H9 (cell line): Measurements from ENCODE around the gene HMGCL. TPM values are rescaled to one million over a fixed set of nuclear protein-coding genes. Genes with fewer than 3 reads are reported as not detected.

Experiments used
- DNase-seq: peaks from one replicate; pipeline ENCODE4 v3.0.0-alpha.2; 2017
- H2AFZ ChIP-seq: one replicate; pipeline ENCODE4 v1.6.1; 2013; ENCODE audit warnings: mild to moderate bottlenecking, low read length, control low read depth, moderate library complexity
- H2AK5ac ChIP-seq: 2 replicates; pipeline ENCODE4 v1.6.1; 2013; ENCODE audit warnings: low read length, control low read depth, mixed read lengths; ENCODE audit not compliant: insufficient read length
- H2BK120ac ChIP-seq: one replicate; pipeline ENCODE4 v1.6.1; 2013; ENCODE audit warnings: low read depth, mild to moderate bottlenecking, low read length, control low read depth, inconsistent platforms; ENCODE audit not compliant: poor library complexity, severe bottlenecking
- H2BK12ac ChIP-seq: 2 replicates; pipeline ENCODE4 v1.6.1; 2013; ENCODE audit warnings: low read length, control low read depth, mixed read lengths, low read depth; ENCODE audit not compliant: insufficient read length
- H2BK15ac ChIP-seq: 2 replicates; pipeline ENCODE4 v1.6.1; 2013; ENCODE audit warnings: low read depth, low read length, control low read depth
- H2BK20ac ChIP-seq: one replicate; pipeline ENCODE4 v1.6.1; 2013; ENCODE audit warnings: low read depth, mild to moderate bottlenecking, low read length, control low read depth, inconsistent platforms; ENCODE audit not compliant: poor library complexity, severe bottlenecking
- H2BK5ac ChIP-seq: 2 replicates; pipeline ENCODE4 v1.6.1; 2013; ENCODE audit warnings: low read length, control low read depth, mixed read lengths; ENCODE audit not compliant: insufficient read length
- H3K14ac ChIP-seq: 2 replicates; pipeline ENCODE4 v1.6.1; 2013; ENCODE audit warnings: low read length, control low read depth; ENCODE audit not compliant: insufficient read depth
- H3K18ac ChIP-seq: 2 replicates; pipeline ENCODE4 v1.6.1; 2013; ENCODE audit warnings: low read depth, mild to moderate bottlenecking, mixed read lengths, low read length, control low read depth; ENCODE audit not compliant: insufficient read length
- H3K23ac ChIP-seq: 2 replicates; pipeline ENCODE4 v1.6.1; 2013; ENCODE audit warnings: low read length, control low read depth, mixed read lengths, low read depth; ENCODE audit not compliant: insufficient read length
- H3K23me2 ChIP-seq: 2 replicates; pipeline ENCODE4 v1.6.1; 2013; ENCODE audit warnings: low read depth, mild to moderate bottlenecking, mixed read lengths, low read length, control low read depth; ENCODE audit not compliant: insufficient read length, poor library complexity, severe bottlenecking
- H3K27ac ChIP-seq: 2 replicates; pipeline ENCODE4 v1.5.1; 2013; ENCODE audit warnings: low read length, control low read depth, mixed read lengths, low read depth; ENCODE audit not compliant: insufficient read length
- H3K27me3 ChIP-seq: 2 replicates; pipeline ENCODE4 v1.6.1; 2013; ENCODE audit warnings: low read length, control low read depth, inconsistent platforms; ENCODE audit not compliant: insufficient read depth
- H3K4ac ChIP-seq: 2 replicates; pipeline ENCODE4 v1.6.1; 2013; ENCODE audit warnings: low read depth, mild to moderate bottlenecking, control low read depth, inconsistent platforms, low read length, moderate library complexity
- H3K4me1 ChIP-seq: 2 replicates; pipeline ENCODE4 v1.6.1; 2013; ENCODE audit warnings: low read length, control low read depth, inconsistent platforms; ENCODE audit not compliant: insufficient read depth
- H3K4me2 ChIP-seq: 2 replicates; pipeline ENCODE4 v1.6.1; 2013; ENCODE audit warnings: low read length, control low read depth, mixed read lengths; ENCODE audit not compliant: insufficient read length, insufficient read depth
- H3K56ac ChIP-seq: 2 replicates; pipeline ENCODE4 v1.6.1; 2013; ENCODE audit warnings: low read depth, mild to moderate bottlenecking, mixed read lengths, low read length, control low read depth; ENCODE audit not compliant: insufficient read length
- H3K79me1 ChIP-seq: 2 replicates; pipeline ENCODE4 v1.6.1; 2013; ENCODE audit warnings: low read depth, mild to moderate bottlenecking, moderate library complexity, low read length, control low read depth, inconsistent platforms; ENCODE audit not compliant: insufficient read depth, poor library complexity, severe bottlenecking
- H3K79me2 ChIP-seq: 2 replicates; pipeline ENCODE4 v1.6.1; 2013; ENCODE audit warnings: low read length, control low read depth, inconsistent platforms; ENCODE audit not compliant: insufficient read depth
- H3K9ac ChIP-seq: 2 replicates; pipeline ENCODE4 v1.6.1; 2013; ENCODE audit warnings: low read length, control low read depth, mixed read lengths; ENCODE audit not compliant: insufficient read length; ENCODE audit errors: extremely low read depth
- H3K9me3 ChIP-seq: one replicate; pipeline ENCODE4 v1.6.1; 2013; ENCODE audit warnings: low read depth, low read length, inconsistent platforms; ENCODE audit not compliant: control insufficient read depth
- H3T11ph ChIP-seq: one replicate; pipeline ENCODE4 v1.6.1; 2013; ENCODE audit warnings: mild to moderate bottlenecking, low read length, control low read depth, inconsistent platforms
- H4K20me1 ChIP-seq: one replicate; pipeline ENCODE4 v1.6.1; 2013; ENCODE audit not compliant: control insufficient read depth, insufficient read length, insufficient read depth
- H4K5ac ChIP-seq: 2 replicates; pipeline ENCODE4 v1.6.1; 2013; ENCODE audit warnings: low read depth, mild to moderate bottlenecking, mixed read lengths, low read length, control low read depth; ENCODE audit not compliant: insufficient read length
- H4K8ac ChIP-seq: replicated peaks from 2 replicates; pipeline ENCODE4 v1.6.1; 2013; ENCODE audit warnings: low read length, control low read depth, mixed read lengths, low read depth; ENCODE audit not compliant: insufficient read length
- H4K91ac ChIP-seq: 2 replicates; pipeline ENCODE4 v1.6.1; 2013; ENCODE audit warnings: low read depth, mild to moderate bottlenecking, moderate library complexity, mixed read lengths, low read length, control low read depth; ENCODE audit not compliant: insufficient read length
- H3K27ac Mint-ChIP-seq, 3 experiments: 2 replicates in 2 of 3; 3 replicates in 1 of 3; pipeline ENCODE4 v1.8.0; 2020 to 2021; ENCODE audit warnings: mixed read lengths in 3 of 3, mild to moderate bottlenecking in 1 of 3, moderate library complexity in 1 of 3
- H3K27me3 Mint-ChIP-seq: 2 replicates; pipeline ENCODE4 v1.8.0; 2021; ENCODE audit warnings: low read depth, mild to moderate bottlenecking, moderate library complexity, mixed read lengths
- H3K36me3 Mint-ChIP-seq, 3 experiments: 2 replicates in 2 of 3; 3 replicates in 1 of 3; pipeline ENCODE4 v1.8.0; 2020 to 2021; ENCODE audit warnings: low read depth in 3 of 3, mixed read lengths in 3 of 3; ENCODE audit not compliant: insufficient read depth in 1 of 3
- H3K4me1 Mint-ChIP-seq, 2 experiments: 2 replicates each; pipeline ENCODE4 v1.8.0; 2020; ENCODE audit warnings: mixed read lengths in 2 of 2
- H3K4me3 Mint-ChIP-seq, 2 experiments: 2 replicates in 1 of 2; 3 replicates in 1 of 2; pipeline ENCODE4 v1.8.0; 2020 to 2021; ENCODE audit warnings: mild to moderate bottlenecking in 2 of 2, mixed read lengths in 2 of 2, moderate library complexity in 1 of 2
- H3K9me3 Mint-ChIP-seq, 2 experiments: 2 replicates in 1 of 2; 3 replicates in 1 of 2; pipeline ENCODE4 v1.8.0; 2020; ENCODE audit warnings: mild to moderate bottlenecking in 2 of 2, mixed read lengths in 2 of 2, moderate library complexity in 1 of 2
- CTCF ChIP-seq: fragments of 200-600 bp; sonication (generic); conservative IDR thresholded peaks from 3 replicates; pipeline ENCODE4 v1.8.0; 2021; ENCODE audit warnings: antibody characterized with exemption, mild to moderate bottlenecking
- WGBS: extraction: QIAGEN DNeasy Blood & Tissue Kit; methylation state at CpG from one replicate; pipeline ENCODE4 v1.1.7; 2013; ENCODE audit warnings: missing lambda C conversion rate, low lambda C conversion rate, mixed read lengths; ENCODE audit not compliant: insufficient read length; ENCODE audit errors: extremely low coverage; 5-methylcytosine and 5-hydroxymethylcytosine counted together
- total RNA-seq: library from RNA; stranded (reverse); gene quantifications from 2 replicates; pipeline ENCODE4 v1.2.1, GENCODE V29; 2021

The HMGCL gene
- total RNA-seq, 1 experiment from 2014 or later, result 15.9 TPM

- Histone ChIP-seq H3K9ac (peak overlapping the region; percentile 11), H2AFZ (no peak overlapping the region), H3T11ph (no peak overlapping the region), H3K23ac (no peak overlapping the region), H2BK15ac (no peak overlapping the region), H3K79me1 (peaks cover 8% of the 10 kb centered on the region), H3K56ac (no peak overlapping the region), H3K27me3 (no peaks in the 10 kb centered on the region), H2BK20ac (no peak overlapping the region), H3K23me2 (peaks cover 16% of the 10 kb centered on the region), H4K5ac (no peak overlapping the region), H3K14ac (no peak overlapping the region), H4K8ac (no peak overlapping the region), H3K18ac (no peak overlapping the region), H4K20me1 (no peaks in the 10 kb centered on the region), H3K4me1 (no peaks in the 10 kb centered on the region), H3K4me2 (peak overlapping the region; percentile 96), H2BK5ac (no peak overlapping the region), H3K79me2 (peaks cover 6% of the 10 kb centered on the region; the same call in 1 of the 2 replicates), H2BK120ac (no peak overlapping the region), H3K27ac (no peak overlapping the region), H3K4ac (no peak overlapping the region), H2BK12ac (no peak overlapping the region), H3K9me3 (no peaks in the 10 kb centered on the region), H4K91ac (no peak overlapping the region), H2AK5ac (no peak overlapping the region)
- Mint-ChIP-seq H3K4me1 (peaks cover 11 to 20% of the 10 kb centered on the region in 2 experiments), H3K27me3 (no peaks in the 10 kb centered on the region), H3K27ac (peak overlapping the region; percentile 91 to 94 (median 92)), H3K9me3 (no peaks in the 10 kb centered on the region), H3K4me3 (peak overlapping the region; percentile 98 to 99), H3K36me3 (peaks cover 18 to 49% (median 38%) of the 10 kb centered on the region in 3 experiments)
- DNase-seq, result peak; percentile 82
- TF ChIP-seq CTCF, result no peak
- no CpG with 5 or more reads among the region's 15 CpGs for WGBS
These were observed 33.6 kb downstream of the HMGCL start for GRCh38 chr1:23791516-23792047.
